Endothelial cell of umbilical vein (primary cell): ENCODE data around the gene TBC1D14. TPM values are rescaled to one million over a fixed set of nuclear protein-coding genes. Genes with fewer than 3 reads are reported as not detected.

Source experiments
- BruUV-seq: library from RNA; stranded (reverse); fragments of 400-500 nt; replicated peaks from 2 replicates; lab custom pipeline; 2021; lab: Mats Ljungman, UMichigan
- CTCF ChIA-PET: fragments of 300-600, 350-600 bp; sonication (Branson Sonifier 250); formaldehyde crosslinking; loops from one replicate; lab custom pipeline; 2021; ENCODE audit warnings: antibody characterized with exemption, inconsistent platforms; lab: Charles Lee
- POLR2A ChIA-PET: fragments of 300-600, 350-600 bp; sonication (Branson Sonifier 250); formaldehyde crosslinking; loops from one replicate; lab custom pipeline; 2021; ENCODE audit warnings: antibody characterized with exemption, inconsistent platforms; lab: Charles Lee
- DNase-seq: peaks from one replicate; pipeline ENCODE4 v3.0.0-alpha.2; 2011; ENCODE audit warnings: low read depth, low spot score
- FAIRE-seq: peaks from 2 replicates; lab custom pipeline; 2011; peaks lifted over from hg19 to GRCh38; lab: Jason Lieb, UNC
- H2AFZ ChIP-seq: 2 replicates; pipeline ENCODE4 v1.6.0; 2012; ENCODE audit warnings: low read depth, low read length, control low read depth, inconsistent platforms
- H3K27ac ChIP-seq: 2 replicates; pipeline ENCODE4 v1.5.1; 2011; ENCODE audit warnings: low read depth, mild to moderate bottlenecking, control low read depth, low read length, moderate library complexity; ENCODE audit not compliant: insufficient read depth
- H3K27me3 ChIP-seq, 2 experiments: 2 replicates each; pipeline versions ENCODE4 v1.6.0 to v1.6.1; 2011; ENCODE audit warnings: low read length in 2 of 2, mixed read lengths in 1 of 2; ENCODE audit not compliant: control insufficient read depth in 2 of 2, insufficient read depth in 2 of 2
- H3K36me3 ChIP-seq, 2 experiments: 2 replicates in 1 of 2; 3 replicates in 1 of 2; pipeline ENCODE4 v1.5.1; 2011; ENCODE audit warnings: low read length in 2 of 2, mild to moderate bottlenecking in 1 of 2, moderate library complexity in 1 of 2; ENCODE audit not compliant: control insufficient read depth in 2 of 2, insufficient read depth in 2 of 2; ENCODE audit errors: extremely low read depth in 1 of 2
- H3K4me1 ChIP-seq: 3 replicates; pipeline ENCODE4 v1.5.1; 2011; ENCODE audit warnings: mild to moderate bottlenecking, low read length; ENCODE audit not compliant: control insufficient read depth, insufficient read depth; ENCODE audit errors: extremely low read depth
- H3K4me2 ChIP-seq: 2 replicates; pipeline ENCODE4 v1.6.1; 2011; ENCODE audit warnings: low read length, control low read depth, mixed read lengths; ENCODE audit not compliant: insufficient read depth
- H3K4me3 ChIP-seq, 3 experiments: fragments of 200-600 bp in 1 of 3; sonication (generic), shearing (Covaris generic) in 1 of 3; replicated peaks in 1 of 3; 2 replicates each; pipeline ENCODE4 v1.5.1; 2011 to 2016; ENCODE audit warnings: control low read depth in 3 of 3, low read length in 3 of 3, mild to moderate bottlenecking in 2 of 3, inconsistent platforms in 1 of 3, low read depth in 1 of 3, moderate library complexity in 1 of 3; ENCODE audit not compliant: insufficient read depth in 1 of 3
- H3K79me2 ChIP-seq: 2 replicates; pipeline ENCODE4 v1.6.0; 2012; ENCODE audit warnings: low read length, inconsistent platforms; ENCODE audit not compliant: control insufficient read depth, insufficient read depth
- H3K9ac ChIP-seq: replicated peaks from 2 replicates; pipeline ENCODE3; 2011; ENCODE audit warnings: low read length, control low read depth; ENCODE audit not compliant: insufficient read depth; ENCODE audit errors: extremely low read depth
- H3K9me1 ChIP-seq: replicated peaks from 3 replicates; pipeline ENCODE4 v1.6.0; 2011; ENCODE audit warnings: mild to moderate bottlenecking, low read length; ENCODE audit not compliant: control insufficient read depth, insufficient read depth; ENCODE audit errors: extremely low read depth
- H3K9me3 ChIP-seq: replicated peaks from 2 replicates; pipeline ENCODE4 v1.5.1; 2012; ENCODE audit warnings: low read length, inconsistent platforms; ENCODE audit not compliant: control insufficient read depth, insufficient read depth
- H4K20me1 ChIP-seq: replicated peaks from 2 replicates; pipeline ENCODE3; 2011; ENCODE audit warnings: mild to moderate bottlenecking, low read length; ENCODE audit not compliant: control insufficient read depth, insufficient read depth; ENCODE audit errors: extremely low read depth
- EZH2 ChIP-seq: IDR thresholded peaks from 2 replicates; pipeline ENCODE4 v1.6.1; 2012; ENCODE audit warnings: borderline replicate concordance, low read depth, mild to moderate bottlenecking, moderate library complexity, low read length, inconsistent platforms; ENCODE audit not compliant: severe bottlenecking
- FOS ChIP-seq: IDR thresholded peaks from 2 replicates; pipeline ENCODE4 v1.6.1; 2011; ENCODE audit warnings: mild to moderate bottlenecking, low read length, moderate library complexity, borderline replicate concordance; ENCODE audit not compliant: insufficient read depth
- GATA2 ChIP-seq: IDR thresholded peaks from 2 replicates; pipeline ENCODE4 v1.7.0; 2011; ENCODE audit warnings: low read depth, mild to moderate bottlenecking, moderate library complexity, mixed read lengths, low read length; ENCODE audit not compliant: insufficient read length, insufficient read depth
- JUN ChIP-seq: IDR thresholded peaks from 2 replicates; pipeline ENCODE4 v1.6.1; 2011; ENCODE audit warnings: borderline replicate concordance, low read depth; ENCODE audit not compliant: insufficient read length, insufficient read depth
- MAX ChIP-seq: IDR thresholded peaks from 2 replicates; pipeline ENCODE4 v1.6.1; 2011; ENCODE audit not compliant: insufficient read depth, insufficient read length
- MYC ChIP-seq: IDR thresholded peaks from one replicate; pipeline ENCODE4 v1.6.1; 2011; ENCODE audit warnings: mild to moderate bottlenecking, low read depth, low read length
- POLR2A ChIP-seq: IDR thresholded peaks from 2 replicates; pipeline ENCODE4 v1.6.1; 2012; ENCODE audit warnings: low read depth, mild to moderate bottlenecking, control low read depth, low read length
- POLR2AphosphoS5 ChIP-seq: IDR thresholded peaks from 2 replicates; pipeline ENCODE4 v1.6.1; 2012; ENCODE audit warnings: low read depth, mild to moderate bottlenecking, control low read depth, low read length, moderate library complexity; ENCODE audit not compliant: insufficient read depth
- dilution Hi-C: fragments of 300-500 bp; cut with MboI; formaldehyde crosslinking; loops from one replicate; pipeline ENCODE4 v1.15.0; 2019; ENCODE audit warnings: low sequenced_read_pairs; ENCODE audit not compliant: extremely low pct_ligation_motif_present
- intact Hi-C: fragments of 100-400 bp; cut with micrococcal nuclease; formaldehyde crosslinking; loops from one replicate; pipeline ENCODE4 v1.10.0; 2022
- polyA plus RNA-seq, 4 experiments: library from polyadenylated mRNA; depleted of rRNA in 3 of 4; stranded (reverse) in 3 of 4; unstranded in 1 of 4; fragments of >200 nt; gene quantifications; 2 replicates each; pipeline versions ENCODE4 v1.2.1 to v1.2.3, GENCODE V29; 2011 to 2012; ENCODE audit warnings: missing spikeins in 1 of 4
- total RNA-seq: library from RNA; stranded (reverse); gene quantifications from 2 replicates; pipeline ENCODE4 v1.2.3, GENCODE V29; 2021
- TF ChIP-seq, protein P1 (sequence below), 2 donors: IDR thresholded peaks; 1 replicate in 1 of 2; 2 replicates in 1 of 2; pipeline ENCODE4 v1.5.1; 2011; ENCODE audit warnings: low read length in 2 of 2, mild to moderate bottlenecking in 2 of 2, moderate library complexity in 2 of 2, control low read depth in 1 of 2, inconsistent platforms in 1 of 2, low read depth in 1 of 2; ENCODE audit not compliant: insufficient read depth in 1 of 2; ENCODE audit errors: extremely low read depth in 1 of 2

The TBC1D14 gene
- total and polyA plus RNA-seq, 2 donors (not counting 3 experiments of a cell fraction or from before 2014, with no cell fraction given), result 23.7 to 24.8 TPM

- no TSS peak for BruUV-seq
- Histone ChIP-seq H3K27me3 (no peaks in the 10 kb centered on the region), H3K27ac (no peak overlapping the region), H3K79me2 (no peaks in the 10 kb centered on the region), H3K4me2 (no peak overlapping the region), H3K9me3 (no peaks in the 10 kb centered on the region), H2AFZ (no peak overlapping the region), H3K36me3 (peaks cover 0 to 17% of the 10 kb centered on the region in 2 experiments), H3K4me3 (no peak overlapping the region), H3K4me1 (no peaks in the 10 kb centered on the region), H4K20me1 (no peaks in the 10 kb centered on the region), H3K9me1 (no peaks in the 10 kb centered on the region), H3K9ac (no peak overlapping the region)
- ChIA-PET CTCF (interaction anchor here (0.7 to 1.1 kb wide), 2 partner anchors 9 to 35 kb away, joined by 3 read pairs; partner anchors contain the start of gene TADA2B), POLR2A (no interaction called here)
- DNase-seq, result no peak
- intact Hi-C loops, result no loop called here
- dilution Hi-C loops, result no loop called here
- FAIRE-seq, result no peak
- no peak for TF ChIP-seq FOS
- no peak for TF ChIP-seq POLR2AphosphoS5
- no peak for TF ChIP-seq MAX
- no peak for TF ChIP-seq EZH2
- no peak for TF ChIP-seq GATA2
- TF ChIP-seq MYC, result no peak
- TF ChIP-seq, protein P1, sequence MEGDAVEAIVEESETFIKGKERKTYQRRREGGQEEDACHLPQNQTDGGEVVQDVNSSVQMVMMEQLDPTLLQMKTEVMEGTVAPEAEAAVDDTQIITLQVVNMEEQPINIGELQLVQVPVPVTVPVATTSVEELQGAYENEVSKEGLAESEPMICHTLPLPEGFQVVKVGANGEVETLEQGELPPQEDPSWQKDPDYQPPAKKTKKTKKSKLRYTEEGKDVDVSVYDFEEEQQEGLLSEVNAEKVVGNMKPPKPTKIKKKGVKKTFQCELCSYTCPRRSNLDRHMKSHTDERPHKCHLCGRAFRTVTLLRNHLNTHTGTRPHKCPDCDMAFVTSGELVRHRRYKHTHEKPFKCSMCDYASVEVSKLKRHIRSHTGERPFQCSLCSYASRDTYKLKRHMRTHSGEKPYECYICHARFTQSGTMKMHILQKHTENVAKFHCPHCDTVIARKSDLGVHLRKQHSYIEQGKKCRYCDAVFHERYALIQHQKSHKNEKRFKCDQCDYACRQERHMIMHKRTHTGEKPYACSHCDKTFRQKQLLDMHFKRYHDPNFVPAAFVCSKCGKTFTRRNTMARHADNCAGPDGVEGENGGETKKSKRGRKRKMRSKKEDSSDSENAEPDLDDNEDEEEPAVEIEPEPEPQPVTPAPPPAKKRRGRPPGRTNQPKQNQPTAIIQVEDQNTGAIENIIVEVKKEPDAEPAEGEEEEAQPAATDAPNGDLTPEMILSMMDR (IDR thresholded peaks at IDR 0.05; ENCODE audit: extremely low read depth in 1 of 2, insufficient read depth in 1 of 2, low read depth in 1 of 2, low read length in 2 of 2), result no peak
- no peak for TF ChIP-seq JUN
- TF ChIP-seq POLR2A, result no peak
Observed at GRCh38 chr4:7034262-7035081, 124.8 kb downstream of the TBC1D14 start.
